NK-92 treated with Interleukin-12 subunit alpha and Interleukin-12 subunit beta, amount 100 ng/mL, for 24 hours (cell line): ENCODE results near the gene ZBTB20.

Source experiments
- DNase-seq: peaks from one replicate; lab custom pipeline; 2025; lab: John Stamatoyannopoulos, UW

The ZBTB20 gene

DNA sequence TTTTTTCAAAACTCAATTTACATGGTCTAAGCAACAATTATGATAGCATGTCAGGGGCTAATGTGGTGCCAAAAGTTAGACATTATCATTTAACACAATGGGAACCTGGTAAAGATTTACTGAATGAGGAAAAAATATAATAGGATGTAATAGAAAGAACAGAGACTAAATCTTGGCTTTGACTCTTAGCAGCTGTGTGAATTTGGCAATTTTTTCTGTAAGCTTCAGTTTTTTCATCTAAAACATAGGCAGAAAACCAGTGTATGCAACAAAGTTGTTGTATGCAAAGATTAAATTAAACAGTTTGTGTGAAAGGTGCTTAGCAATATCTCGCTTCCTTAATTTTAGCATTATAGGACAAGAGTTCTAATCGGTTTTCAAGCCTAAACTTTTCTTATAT is 57.6 kb downstream of the ZBTB20 start:
- no peak for DNase-seq

DNA sequence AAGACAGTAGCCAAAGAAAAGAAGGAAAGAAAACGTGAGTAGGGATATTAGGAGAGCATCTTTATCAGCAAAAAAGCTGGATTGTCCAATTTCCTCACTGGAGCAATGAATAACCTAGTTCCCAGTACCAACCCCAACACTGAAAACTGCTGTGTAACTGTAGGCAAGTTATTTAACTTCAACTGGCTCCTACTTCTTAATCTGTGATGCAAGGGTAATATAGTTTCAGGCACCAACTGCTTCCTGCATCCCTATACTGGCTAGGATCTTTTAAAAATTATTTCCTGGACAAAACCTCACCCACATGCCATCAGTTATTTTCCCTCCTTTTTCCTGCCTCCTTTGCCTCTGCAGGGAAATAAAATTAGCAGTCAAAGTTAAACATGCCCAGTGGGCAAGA is 59.6 kb downstream of the ZBTB20 start:
- no peak for DNase-seq

- no peak for DNase-seq
These were observed 60.7 kb downstream of the ZBTB20 start for GRCh38 chr3:115086344-115086743.

DNA sequence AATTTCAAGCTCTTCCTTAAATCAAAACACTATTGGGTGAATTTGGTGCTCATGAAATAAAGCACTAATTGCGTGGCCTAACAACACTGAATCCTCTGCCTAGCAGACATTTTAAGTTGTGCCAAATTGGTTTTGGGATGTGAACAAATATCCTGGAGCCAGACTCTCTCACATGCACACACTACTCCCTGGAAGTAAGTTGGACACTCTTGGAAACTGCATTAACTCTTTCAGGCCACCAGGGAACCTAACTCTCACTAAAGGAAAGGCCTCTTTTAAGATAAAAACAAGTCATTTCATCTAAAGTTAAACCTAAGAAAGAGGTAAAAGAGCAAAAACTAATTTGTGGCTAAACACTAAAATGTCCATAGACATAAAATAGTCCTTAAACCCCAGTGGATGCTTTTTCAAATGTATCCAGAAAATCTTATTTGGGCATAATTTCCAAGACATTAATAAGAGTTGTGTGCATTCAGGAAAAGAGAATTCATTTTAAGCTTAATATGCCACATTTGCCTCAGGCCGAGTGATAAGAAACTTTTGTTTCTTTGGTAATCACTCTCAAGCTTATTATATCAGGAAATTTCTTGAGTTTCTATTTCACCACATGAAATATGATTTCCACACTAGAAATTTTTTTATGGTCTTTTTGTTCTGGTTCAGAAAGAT is 61.8 kb downstream of the ZBTB20 start:
- no peak for DNase-seq

DNA sequence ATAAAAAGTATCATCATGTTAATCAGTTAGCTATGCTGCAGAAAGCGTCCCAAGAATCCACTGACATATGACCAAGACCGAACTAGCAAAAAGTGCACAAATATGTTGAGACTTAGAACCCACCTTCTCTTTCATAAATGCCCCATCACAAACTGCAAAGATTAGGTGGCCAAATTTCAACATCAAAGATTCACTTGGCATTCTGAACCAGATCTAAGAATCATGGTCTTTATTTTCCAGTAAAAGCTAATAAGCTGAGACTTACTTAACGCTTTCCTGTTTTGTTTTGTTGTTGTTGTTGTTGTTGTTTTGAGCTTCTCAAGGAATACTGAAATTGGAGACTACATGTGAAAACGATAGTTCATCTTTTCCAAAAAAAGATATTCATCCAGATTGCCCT is 62.4 kb downstream of the ZBTB20 start:
- DNase-seq, result no peak

DNA sequence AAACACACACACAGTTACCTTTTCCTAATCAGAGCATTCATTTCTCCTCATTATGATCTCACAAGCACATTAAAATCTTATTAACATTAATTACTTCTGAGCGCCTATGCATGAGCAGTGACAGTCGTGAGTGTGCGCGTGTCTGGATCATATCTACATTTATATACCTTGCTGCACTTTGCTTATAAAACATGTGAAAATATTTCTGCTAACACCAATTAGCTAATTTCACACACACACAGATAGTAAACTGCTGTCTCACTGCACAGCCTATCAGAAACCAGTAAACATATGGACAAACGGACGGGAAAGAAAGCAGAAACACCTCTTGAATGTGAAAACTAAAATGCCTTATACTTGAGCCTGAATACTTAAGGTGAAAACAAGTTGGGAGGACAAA is 64.8 kb downstream of the ZBTB20 start:
- DNase-seq, result no peak

DNA sequence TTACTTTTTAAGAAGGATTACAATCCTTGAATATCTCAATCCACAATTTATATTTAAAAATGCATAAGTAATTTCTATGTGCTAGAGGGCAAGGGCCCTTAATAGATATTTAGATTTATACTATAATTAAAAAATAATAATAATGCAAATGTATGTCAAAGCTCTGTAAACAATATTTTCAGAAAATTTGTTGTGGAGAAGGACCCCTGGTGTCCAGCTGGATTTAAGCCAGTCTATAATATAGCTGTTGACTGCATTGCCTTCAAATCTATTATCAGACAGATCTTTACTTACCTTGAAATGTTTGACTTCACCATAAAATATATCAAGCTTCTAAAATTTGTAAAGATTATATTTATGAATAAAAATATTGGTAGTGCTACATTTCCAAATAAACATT is 65.6 kb downstream of the ZBTB20 start:
- no peak for DNase-seq

- no peak for DNase-seq
These were observed 69.4 kb downstream of the ZBTB20 start for GRCh38 chr3:115077501-115078250.

GRCh38 chr3:115074502-115074901 is 72.6 kb downstream of the ZBTB20 start:
- no peak for DNase-seq

DNA sequence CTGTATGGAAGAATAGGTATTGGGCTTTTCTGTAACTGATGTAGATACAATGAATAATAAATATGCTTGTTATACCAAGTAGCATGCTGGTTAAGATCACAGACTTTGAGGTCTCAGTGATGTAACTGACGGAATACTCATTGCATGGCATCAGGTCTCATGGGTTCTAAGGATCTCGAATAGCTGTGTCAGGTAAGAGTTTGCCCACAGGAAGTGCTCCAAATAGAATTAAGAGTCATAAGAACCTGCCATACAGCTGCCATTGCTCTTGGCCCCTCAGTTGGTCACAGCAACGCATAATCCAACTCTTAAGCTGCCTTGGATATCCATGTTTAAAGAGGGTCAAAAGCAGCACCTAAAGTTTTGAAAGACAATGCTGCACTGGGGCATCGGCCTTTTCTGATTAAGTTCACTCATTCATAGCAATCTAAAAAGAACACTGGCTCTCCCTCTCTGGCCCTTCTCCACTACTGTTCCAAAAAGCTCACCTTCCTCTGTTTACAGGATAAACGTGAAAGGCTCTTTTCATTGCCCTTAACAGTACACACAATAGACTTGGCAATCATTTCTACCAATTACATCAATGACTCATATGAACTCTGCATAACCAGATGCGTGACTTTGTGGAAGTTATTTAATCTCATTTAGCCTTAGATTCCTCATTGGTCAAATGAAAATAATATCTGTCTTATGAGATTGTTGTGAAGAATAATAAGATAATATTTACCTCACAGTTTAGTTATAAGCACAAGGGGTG is 74.6 kb downstream of the ZBTB20 start:
- no peak for DNase-seq

- no peak for DNase-seq
These were observed 75.5 kb downstream of the ZBTB20 start for GRCh38 chr3:115071601-115072000.

DNA sequence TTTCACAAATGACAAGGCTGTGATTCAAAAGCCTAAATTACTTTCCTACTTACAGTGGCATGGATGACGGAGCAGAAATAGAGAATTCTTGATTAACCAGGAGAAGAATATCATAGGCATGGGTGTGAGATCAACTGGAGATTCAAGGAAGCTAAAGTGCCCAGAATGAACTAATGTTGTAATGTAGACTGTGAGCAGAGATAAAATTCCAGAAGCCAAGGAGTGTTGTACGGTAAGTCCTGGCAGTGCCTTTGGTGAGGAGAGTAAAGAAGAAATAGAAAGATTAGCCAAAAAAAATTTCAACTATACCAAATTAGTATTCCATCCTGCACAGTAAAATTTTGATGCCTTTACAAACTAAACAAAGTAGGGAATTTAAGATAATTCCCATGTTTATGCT is 75.9 kb downstream of the ZBTB20 start:
- no peak for DNase-seq

GRCh38 chr3:115068799-115069198 is 78.3 kb downstream of the ZBTB20 start:
- DNase-seq, result no peak

GRCh38 chr3:115062412-115062956 is 84.6 kb downstream of the ZBTB20 start:
- no peak for DNase-seq

DNA sequence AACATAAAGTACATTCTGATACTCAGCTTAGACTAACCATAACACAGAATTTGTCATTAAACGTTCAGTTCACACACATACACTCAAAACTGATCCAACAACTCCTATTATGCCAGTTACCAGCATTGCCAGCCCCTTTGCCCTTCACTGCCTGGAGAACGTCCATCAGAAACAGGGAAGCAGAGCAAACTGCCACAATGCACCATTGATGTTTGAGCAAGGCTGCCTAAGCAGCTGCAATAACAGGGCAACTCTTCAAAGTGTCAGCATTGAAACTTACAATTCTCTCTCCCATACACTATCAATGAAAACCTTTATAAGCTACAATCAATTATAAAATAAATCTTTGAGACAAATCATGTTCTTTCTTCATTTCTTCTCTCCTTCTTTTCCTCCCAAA is 85.1 kb downstream of the ZBTB20 start:
- DNase-seq, result no peak

DNA sequence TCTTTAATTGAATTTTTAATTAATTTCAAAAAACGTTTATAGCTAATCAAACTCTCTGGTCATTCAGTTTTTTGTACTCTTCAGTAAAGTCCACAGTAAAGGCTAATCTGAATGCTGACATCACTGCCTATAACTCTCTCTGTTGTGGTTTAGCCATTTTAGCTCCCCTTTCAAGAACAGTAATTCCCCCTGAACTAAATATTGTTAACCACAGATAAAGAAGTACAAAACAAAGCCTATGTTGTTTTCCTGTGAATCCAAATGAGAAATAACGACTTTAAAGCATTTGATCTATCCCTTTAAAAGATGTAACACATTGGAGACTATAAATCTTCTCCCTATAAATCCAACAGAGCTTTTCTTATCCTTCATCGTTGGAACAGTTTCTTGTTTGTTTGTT is 94.2 kb downstream of the ZBTB20 start:
- DNase-seq, result no peak

DNA sequence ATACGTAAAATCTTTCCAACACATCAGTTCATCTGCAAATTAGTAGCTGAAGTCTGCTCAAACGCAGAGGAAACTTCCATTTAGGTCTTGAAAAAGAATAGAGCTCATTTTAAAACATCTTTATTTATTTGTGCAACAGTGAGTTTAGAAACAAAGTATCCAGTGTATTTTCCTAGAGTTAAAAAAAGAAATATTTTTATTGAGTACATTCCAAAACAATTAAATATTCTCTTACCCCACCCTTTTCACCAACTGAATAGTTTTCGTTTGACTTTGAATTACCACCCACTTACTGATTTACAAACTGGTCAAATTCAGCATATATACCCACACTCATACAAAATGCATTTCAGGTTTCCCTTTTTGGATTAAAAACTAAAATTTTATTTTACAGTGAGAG is 104.7 kb downstream of the ZBTB20 start:
- DNase-seq, result no peak

GRCh38 chr3:115040673-115041286 is 106.3 kb downstream of the ZBTB20 start:
- DNase-seq, result no peak

DNA sequence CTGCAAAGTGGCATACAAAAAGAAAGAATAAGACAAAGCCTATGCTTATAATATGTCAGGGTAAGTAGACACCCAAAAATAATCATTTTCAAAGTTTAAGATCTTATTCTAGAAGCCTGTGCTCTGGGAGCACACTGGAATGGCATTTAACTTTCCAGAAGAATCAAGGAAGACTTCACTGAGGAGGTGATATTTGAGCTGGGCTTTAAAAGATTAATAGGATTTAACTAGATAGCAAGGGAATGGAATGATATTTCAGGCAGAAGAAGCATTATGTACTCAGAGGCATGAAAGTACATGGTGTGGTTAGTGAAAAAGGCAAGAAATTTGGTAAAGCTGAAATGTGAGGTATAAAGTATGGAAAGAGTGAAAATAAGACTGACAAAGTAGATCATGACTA is 106.8 kb downstream of the ZBTB20 start:
- DNase-seq, result no peak

- DNase-seq, result no peak
These were observed 108.3 kb downstream of the ZBTB20 start for GRCh38 chr3:115038817-115039216.

GRCh38 chr3:115022835-115023398 is 124.2 kb downstream of the ZBTB20 start:
- no peak for DNase-seq

DNA sequence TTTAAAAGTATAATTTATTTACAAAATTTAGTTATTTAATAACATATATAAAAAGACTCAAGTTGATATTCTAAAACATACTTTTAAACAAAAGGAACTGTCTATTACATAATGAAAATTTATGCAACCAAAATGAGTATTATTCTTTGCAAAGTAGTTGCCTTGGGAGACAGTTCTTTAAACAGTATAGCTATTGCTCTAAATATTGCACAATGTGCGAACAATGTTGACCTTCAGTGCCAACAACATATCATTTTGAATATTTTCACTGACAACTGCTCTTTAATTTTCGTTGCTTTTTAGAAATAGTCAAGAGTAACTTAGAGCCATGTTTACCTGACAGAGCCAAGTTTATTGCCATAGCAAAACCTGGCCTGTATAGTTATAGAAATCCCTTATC is 124.9 kb downstream of the ZBTB20 start:
- DNase-seq, result no peak
